Endothelial cell of umbilical vein (primary cell): ENCODE measurements around the gene BMPER.

ENCODE experiments used
- GATA2 ChIP-seq: IDR thresholded peaks from 2 replicates; pipeline ENCODE4 v1.7.0; 2011; ENCODE audit warnings: low read depth, mild to moderate bottlenecking, moderate library complexity, mixed read lengths, low read length; ENCODE audit not compliant: insufficient read length, insufficient read depth
- TF ChIP-seq, protein P1 (sequence below), 2 donors: IDR thresholded peaks; 1 replicate in 1 of 2; 2 replicates in 1 of 2; pipeline ENCODE4 v1.5.1; 2011; ENCODE audit warnings: low read length in 2 of 2, mild to moderate bottlenecking in 2 of 2, moderate library complexity in 2 of 2, control low read depth in 1 of 2, inconsistent platforms in 1 of 2, low read depth in 1 of 2; ENCODE audit not compliant: insufficient read depth in 1 of 2; ENCODE audit errors: extremely low read depth in 1 of 2

DNA sequence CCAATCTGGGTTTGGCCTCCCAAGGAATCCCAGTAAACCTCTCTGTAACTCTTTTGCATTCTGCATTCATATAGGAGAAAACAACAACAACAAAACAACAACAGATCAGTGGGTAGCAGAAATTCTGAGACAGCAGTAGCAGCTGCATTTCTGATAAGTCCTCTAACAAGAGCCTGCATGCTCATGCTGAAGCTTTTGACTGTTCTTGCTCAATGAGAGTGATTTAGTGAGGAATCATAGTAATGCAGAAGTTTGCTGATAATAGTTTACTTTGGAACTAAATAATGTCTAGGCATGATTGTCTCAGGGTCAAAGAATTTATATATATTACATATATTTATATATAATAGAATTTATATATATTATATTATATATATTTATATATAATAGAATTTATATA is 35.2 kb downstream of the BMPER start:
- TF ChIP-seq, protein P1, sequence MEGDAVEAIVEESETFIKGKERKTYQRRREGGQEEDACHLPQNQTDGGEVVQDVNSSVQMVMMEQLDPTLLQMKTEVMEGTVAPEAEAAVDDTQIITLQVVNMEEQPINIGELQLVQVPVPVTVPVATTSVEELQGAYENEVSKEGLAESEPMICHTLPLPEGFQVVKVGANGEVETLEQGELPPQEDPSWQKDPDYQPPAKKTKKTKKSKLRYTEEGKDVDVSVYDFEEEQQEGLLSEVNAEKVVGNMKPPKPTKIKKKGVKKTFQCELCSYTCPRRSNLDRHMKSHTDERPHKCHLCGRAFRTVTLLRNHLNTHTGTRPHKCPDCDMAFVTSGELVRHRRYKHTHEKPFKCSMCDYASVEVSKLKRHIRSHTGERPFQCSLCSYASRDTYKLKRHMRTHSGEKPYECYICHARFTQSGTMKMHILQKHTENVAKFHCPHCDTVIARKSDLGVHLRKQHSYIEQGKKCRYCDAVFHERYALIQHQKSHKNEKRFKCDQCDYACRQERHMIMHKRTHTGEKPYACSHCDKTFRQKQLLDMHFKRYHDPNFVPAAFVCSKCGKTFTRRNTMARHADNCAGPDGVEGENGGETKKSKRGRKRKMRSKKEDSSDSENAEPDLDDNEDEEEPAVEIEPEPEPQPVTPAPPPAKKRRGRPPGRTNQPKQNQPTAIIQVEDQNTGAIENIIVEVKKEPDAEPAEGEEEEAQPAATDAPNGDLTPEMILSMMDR (IDR thresholded peaks at IDR 0.05; ENCODE audit: extremely low read depth in 1 of 2, insufficient read depth in 1 of 2, low read depth in 1 of 2, low read length in 2 of 2), result no peak
- no peak for TF ChIP-seq GATA2
